ENCODE data around the gene NAA38.

The NAA38 gene

DNA sequence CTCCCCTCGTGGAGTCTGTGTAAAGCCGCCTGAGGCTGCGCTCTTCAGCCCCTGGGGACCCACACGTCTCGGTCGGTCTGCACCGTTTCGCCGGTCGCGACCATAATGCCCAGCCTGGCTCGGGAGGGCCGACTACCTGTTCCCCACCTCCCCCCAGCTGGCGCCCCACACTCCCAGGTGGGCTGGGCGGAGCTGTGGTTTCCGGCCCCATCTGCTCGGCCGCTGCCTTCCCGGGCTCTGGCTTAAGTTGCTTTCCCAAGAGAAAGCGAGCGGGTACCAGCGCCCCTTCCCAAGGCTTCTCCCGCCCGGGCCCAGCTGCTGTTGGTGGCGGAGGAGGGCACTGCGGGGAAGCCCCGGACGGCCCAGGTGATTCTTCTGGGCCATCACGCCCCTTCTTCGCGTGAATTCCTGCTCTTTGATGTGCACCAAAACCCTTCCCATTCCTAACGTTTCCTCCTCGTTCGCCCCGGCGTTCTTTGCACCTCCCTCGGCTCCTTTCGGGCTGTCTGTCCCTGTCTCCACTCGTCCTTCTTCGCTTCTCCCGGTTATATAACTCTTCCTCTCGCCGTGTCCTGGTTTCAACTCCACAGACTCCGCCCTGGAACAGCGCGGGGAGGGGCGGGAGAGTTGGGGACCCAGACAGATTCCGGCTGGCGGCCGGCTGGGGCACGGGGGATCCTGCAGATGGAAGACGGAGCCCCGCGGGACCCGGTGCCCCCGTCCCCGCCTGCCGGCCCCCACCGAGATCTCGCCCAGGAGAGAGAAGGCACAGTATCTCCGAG is 21.4 kb downstream of the NAA38 start:
- DNase-seq (ENCODE audit: low read depth) = no peak
- peak overlapping the region; percentile 96 for H3K4me3 ChIP-seq (ENCODE audit: low read depth, low read length)
- TF ChIP-seq, protein P1, sequence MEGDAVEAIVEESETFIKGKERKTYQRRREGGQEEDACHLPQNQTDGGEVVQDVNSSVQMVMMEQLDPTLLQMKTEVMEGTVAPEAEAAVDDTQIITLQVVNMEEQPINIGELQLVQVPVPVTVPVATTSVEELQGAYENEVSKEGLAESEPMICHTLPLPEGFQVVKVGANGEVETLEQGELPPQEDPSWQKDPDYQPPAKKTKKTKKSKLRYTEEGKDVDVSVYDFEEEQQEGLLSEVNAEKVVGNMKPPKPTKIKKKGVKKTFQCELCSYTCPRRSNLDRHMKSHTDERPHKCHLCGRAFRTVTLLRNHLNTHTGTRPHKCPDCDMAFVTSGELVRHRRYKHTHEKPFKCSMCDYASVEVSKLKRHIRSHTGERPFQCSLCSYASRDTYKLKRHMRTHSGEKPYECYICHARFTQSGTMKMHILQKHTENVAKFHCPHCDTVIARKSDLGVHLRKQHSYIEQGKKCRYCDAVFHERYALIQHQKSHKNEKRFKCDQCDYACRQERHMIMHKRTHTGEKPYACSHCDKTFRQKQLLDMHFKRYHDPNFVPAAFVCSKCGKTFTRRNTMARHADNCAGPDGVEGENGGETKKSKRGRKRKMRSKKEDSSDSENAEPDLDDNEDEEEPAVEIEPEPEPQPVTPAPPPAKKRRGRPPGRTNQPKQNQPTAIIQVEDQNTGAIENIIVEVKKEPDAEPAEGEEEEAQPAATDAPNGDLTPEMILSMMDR (IDR thresholded peaks at IDR 0.05; ENCODE audit: insufficient read depth, low read depth, low read length, missing control alignments) = no peak

DNA sequence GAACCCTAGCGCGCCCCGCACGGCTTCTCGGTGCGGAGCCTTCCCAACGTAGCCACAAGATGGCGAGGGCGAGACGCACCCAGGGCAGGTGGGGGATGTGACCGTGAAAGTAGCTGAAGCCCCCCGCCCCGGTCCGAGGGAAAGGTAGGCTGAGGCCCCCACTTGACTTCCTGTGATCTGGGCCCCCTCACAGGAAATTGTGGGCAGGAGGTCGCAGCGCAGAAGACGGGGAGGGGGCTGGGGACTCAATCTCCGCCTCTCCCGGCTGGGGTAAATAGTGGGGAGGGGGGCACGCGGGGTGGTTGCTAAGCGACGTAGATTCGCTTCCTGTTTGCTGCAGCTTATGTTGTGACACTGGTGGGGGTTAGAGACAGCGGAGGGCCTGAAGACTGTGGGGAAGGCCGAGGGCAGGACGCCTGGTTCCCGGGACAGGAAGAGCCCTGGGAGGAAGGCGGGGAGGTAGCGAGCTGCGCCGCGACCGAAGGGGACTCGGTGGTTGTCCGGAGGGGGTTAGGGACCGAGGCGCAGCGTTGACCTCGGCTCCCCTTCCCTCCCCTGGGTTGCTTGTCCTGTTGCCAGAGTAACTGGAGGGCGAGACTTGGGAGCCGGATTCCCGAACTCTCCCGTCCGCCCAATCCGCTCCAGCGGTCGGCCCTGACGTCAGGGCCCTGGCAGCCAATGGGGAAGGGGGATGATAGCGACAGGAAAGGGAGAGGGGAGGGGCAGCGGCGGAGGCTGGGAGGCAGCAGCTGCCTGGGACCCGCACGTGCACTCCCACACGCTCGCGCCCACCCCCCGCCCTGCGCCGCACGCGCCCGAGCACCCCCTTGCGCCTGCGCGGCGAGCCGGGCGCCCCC is 22.2 kb downstream of the NAA38 start:
- peak; percentile 97 for DNase-seq (ENCODE audit: low read depth)
- TF ChIP-seq, protein P1 (IDR thresholded peaks at IDR 0.05; ENCODE audit: insufficient read depth, low read depth, low read length, missing control alignments) = peak; percentile 82
- peak overlapping the region; percentile 96 for H3K4me3 ChIP-seq (ENCODE audit: low read depth, low read length)

DNA sequence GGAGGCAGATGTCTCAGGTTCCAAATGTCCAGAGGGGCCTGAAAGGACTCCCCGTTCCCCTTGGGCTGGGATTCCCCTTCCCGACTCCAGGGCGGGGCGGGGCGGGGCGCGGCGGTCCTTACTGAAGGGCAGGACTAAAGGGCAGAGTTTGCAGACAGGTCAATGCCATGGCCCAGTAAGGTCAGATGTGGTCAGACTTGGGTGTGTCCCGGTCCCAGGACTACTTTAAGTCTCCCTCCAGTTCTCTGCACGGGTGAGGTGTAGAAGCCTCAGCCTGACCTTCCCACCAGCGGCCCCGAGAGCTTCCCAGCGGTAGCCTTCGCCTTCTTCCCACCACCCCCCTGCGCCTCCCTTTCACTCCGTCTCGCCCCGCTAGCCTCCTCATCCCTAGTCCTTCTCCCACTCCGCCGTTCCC is 22.8 kb downstream of the NAA38 start:
- H3K4me3 ChIP-seq (ENCODE audit: low read depth, low read length) = peak overlapping the region; percentile 80
- DNase-seq (ENCODE audit: low read depth) = peak; percentile 67
- TF ChIP-seq, protein P1 (IDR thresholded peaks at IDR 0.05; ENCODE audit: insufficient read depth, low read depth, low read length, missing control alignments) = no peak

DNA sequence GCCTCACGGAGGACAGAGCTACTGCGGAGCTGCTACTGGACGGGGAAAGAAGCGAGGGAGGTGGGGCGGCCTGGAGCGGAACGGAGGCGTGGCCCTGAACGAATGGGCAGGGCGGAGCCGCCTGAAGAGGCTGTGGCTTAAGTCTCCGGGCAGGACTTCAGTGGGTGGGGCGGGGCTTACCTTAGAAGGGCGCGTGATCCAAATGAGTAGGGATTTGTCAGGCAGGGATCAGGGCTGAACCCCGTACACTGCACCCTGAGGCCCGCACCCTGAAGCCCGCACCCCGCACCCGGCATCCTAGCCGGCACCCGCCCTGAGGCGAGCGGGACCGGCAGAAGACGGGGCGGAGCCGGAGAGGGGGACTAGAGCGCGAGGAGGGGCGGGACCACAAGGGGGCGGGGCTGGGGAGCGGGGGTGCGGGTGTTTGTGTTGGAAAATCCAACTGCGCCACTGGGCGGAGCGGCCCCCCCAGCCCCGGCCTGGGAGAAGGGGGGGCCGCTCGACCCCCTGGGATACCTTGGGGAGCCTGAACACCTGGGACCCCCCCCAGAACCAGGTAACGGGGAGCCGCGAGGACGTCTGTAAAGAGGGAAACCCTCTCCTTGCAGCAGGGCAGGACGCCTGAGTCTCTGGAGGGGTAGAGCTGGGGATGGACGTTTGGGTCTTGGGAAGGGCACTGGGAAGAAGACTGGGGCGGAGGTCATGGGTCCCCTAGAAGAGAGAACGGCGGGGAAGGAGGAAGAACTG is 23.4 kb downstream of the NAA38 start, which contains the start of gene KDM6B:
KDM6B (plus strand) TSS at position 423 of the 747 bp plus-strand sequence. CDS start 11,338 bp downstream, outside the sequence.
- H3K4me3 ChIP-seq (ENCODE audit: low read depth, low read length) = peak within 1 kb of the TSS; percentile 80
- DNase-seq (ENCODE audit: low read depth) = peak; percentile 89
- TF ChIP-seq, protein P1 (IDR thresholded peaks at IDR 0.05; ENCODE audit: insufficient read depth, low read depth, low read length, missing control alignments) = no peak

DNA sequence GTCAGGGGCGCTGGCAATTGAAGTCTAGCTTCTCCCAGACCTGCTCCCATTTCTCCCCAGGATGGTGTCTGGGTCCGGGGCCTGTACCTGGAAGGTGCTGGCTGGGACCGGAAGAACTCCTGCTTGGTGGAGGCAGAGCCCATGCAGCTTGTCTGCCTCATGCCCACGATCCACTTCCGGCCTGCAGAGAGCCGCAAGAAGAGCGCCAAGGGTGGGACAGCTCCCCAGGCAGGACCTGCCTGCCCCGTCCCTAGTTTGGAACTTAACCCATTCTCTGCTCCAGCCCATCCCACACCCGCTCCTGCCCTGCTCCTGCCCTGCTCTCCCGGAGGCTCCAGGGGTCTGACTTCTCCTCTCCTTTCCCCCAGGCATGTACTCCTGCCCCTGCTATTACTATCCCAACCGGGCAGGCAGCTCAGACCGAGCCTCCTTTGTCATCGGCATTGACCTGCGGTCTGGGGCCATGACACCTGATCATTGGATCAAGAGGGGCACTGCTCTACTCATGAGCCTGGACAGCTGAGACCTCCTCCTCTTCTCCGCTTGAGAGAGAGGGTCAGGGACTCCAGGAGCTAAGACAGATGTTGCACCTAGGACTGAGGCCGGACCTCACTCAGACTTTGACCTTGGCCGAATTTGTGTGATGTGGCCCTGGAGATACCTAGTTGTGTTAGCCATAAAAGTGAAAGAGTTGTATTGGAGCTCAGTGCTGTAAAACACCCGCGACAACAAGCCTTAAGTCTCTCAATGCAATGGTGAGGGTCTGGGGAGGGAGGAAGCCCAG is 24.2 kb downstream of the NAA38 start:
- DNase-seq (ENCODE audit: low read depth) = no peak
- H3K4me3 ChIP-seq (ENCODE audit: low read depth, low read length) = peak overlapping the region; percentile 80
- TF ChIP-seq, protein P1 (IDR thresholded peaks at IDR 0.05; ENCODE audit: insufficient read depth, low read depth, low read length, missing control alignments) = no peak

DNA sequence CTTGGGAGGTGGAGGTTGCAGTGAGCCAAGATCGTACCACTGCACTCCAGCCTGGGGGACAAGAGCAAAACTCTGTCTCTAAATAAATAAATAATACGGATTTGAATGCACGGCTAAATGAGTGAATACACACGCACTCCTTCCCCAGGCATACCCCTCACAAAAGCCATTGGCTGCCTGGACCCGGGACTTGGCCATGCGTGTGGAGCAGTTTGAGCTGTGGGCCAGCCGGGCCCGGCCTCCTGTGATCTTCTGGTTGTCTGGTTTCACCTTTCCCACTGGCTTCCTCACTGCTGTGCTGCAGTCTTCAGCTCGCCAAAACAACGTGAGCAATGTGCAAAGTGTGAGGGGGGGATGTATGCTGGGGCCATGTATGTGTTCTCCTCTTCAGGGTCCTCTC is 24.9 kb downstream of the NAA38 start:
- TF ChIP-seq, protein P1 (IDR thresholded peaks at IDR 0.05; ENCODE audit: insufficient read depth, low read depth, low read length, missing control alignments) = no peak
- DNase-seq (ENCODE audit: low read depth) = no peak
- H3K4me3 ChIP-seq (ENCODE audit: low read depth, low read length) = no peak overlapping the region
